GM18873 (cell line): ENCODE data around the gene TCF7.

Source experiments
- ATAC-seq: cut with Tn5 transposase; IDR thresholded peaks from one replicate; pipeline ENCODE4 v1.9.1; 2021; ENCODE audit warnings: mild to moderate bottlenecking, moderate library complexity, moderate number of reproducible peaks; ENCODE audit not compliant: unreplicated experiment, low FRiP score

Gene TCF7

DNA sequence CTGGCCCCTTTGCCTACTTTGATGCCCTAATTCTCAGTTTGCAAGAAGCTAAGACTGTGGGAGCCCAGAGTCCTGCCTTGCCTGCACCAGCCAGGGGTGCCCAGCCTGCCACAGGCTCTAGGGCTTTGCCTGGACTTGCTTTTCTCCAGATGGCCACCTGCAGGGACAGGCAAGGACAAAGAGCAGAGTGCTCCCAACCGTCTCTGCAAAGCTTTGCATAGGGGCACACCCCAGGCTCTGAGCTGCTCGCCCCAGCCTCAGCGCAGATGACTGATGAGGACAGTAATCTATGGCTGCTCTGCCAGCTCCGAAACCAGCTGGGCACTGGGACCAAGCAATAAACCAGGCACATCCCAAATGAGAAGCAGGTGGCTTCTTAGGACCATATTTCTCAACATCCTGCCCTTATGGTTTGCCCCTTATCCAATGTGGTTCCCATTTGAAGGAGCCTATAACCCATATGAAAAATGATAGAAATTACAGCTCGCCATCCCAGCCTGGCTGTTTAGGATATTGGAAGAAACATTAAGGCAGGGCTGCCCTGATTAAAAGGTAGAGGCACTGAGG lies 25.4 kb upstream of the TCF7 start:
- ATAC-seq = no peak

DNA sequence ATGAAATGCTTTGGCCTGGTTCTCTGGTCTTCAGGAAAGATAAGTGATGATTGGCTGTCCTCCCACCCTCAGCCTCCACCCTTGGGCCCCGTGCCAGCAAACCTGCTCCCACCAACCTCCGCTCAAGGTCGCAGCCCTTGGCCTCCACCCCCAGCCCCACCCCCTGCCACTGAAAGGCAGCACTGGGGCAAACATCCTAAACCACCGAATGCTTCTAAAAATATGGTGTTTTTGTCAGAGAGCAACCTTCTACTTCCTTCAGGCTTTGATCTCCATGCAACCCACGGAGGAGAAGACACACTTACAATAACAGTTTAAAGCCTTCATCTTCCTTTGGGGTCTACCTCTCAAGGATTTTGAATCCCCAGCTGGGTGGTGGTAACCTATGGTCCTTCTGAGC lies 24.0 kb upstream of the TCF7 start:
- ATAC-seq = no peak

DNA sequence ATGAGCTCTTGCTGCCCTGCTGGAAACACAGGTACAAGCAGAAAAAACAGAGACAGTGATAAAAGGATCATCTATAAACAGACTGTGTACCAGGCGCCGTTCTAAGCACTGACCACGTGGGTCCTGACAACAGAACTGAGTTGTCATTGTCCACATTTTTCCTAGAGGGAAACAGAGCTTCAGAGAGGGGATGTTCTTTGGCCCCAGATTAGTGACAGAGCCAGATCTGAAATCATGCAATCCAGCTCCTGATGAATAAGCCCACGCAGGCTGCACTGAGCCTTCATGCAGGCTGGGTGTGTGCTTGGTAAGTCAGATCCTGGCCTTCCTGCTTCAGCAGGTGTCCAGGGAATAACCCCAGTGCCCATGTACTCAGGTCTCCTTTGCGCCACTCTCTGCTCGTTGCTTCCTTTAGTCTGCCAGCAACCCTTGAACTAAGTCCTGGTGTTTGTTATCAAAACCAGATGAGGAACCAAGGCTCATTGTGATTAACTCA lies 22.8 kb upstream of the TCF7 start:
- ATAC-seq = no peak

DNA sequence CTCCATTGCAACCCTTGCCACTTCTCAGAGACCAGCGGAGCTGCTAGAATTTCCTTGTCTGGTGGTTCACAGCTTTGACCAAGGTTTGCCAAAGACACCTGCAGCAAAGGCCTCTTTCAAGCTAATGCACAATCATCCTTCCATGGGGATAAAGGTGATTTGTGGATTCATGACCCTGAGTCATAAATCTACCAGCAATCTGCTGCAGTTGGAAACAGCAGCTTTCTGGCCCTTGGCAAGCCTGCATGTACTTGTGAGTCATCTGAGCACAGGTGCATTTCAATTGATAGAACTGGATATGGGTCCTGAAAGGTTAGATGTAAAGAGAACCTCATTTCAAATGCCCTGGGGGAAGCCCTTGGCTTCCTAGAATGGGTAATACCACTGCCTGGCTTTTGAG lies 21.6 kb upstream of the TCF7 start:
- ATAC-seq = no peak

DNA sequence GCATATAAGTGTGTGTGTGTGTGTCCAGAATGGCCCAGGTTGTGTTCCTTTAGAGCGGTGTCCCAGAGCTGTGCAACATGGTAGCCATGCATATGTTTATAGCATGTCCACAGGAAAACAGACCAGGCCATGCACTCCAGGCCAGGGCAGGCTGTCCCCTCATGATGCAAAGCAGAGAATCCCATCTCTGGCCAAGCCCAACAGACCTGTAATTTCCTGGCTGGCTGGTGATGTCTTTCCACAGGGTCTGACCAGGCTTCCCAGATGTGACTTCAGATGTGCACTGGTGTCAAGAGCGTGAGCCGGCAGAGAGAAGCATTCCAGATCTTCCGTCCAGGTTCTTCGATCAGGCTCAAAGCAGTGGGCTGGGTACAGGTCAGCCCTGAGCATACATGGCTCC lies 21.1 kb upstream of the TCF7 start:
- no peak for ATAC-seq

DNA sequence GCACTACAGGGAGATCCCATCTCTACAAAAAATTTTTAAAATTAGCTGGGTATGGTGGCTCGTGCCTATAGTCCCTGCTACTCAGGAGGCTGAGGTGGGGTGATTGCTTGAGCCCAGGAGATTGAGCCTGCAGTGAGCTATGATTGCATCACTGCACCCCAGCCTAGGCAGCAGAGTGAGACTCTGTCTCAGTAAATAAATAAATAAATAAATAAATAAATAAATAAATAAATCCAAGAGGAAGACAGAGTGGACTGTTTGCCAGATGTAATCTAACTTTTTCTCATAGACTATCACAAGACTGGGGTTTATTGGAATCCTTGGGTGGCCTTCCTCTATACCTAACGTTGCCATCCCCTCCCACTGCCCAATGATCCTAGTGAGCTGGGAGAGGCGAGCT lies 19.2 kb upstream of the TCF7 start:
- no peak for ATAC-seq

DNA sequence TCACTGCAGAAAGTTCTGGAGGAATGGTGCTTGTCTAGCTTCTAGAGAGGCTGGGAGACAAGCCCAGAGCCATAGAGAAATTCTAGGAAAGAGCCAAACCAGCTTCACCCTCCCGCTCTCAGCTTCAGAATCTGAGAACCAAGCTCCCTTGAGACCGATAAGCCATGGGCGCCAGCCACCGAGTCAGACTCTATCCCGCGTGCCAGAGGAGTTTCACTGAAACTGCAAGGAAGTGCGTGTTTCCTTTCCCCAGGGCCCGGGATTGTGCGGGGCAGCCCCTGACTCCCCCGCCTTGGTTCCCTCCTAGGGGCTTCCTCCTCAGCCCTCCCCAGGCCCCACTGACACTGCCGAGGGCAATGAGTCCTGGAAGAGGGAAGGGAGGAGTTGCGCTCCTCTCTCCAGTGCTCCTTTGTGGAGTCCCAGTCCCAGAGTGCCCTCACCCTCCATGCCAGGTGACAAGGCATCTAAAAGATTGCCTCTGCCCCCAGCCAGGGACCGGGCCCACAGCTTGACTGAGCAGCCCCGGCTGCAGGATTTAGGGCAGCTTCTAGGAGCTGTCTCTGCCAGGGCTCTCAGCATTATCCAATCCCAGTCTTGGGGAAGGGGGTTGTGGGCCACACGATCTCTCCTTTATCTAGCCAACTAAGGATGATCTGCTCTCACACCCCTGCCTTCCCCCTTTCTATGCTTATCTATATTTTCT lies 18.4 kb upstream of the TCF7 start:
- no peak for ATAC-seq

DNA sequence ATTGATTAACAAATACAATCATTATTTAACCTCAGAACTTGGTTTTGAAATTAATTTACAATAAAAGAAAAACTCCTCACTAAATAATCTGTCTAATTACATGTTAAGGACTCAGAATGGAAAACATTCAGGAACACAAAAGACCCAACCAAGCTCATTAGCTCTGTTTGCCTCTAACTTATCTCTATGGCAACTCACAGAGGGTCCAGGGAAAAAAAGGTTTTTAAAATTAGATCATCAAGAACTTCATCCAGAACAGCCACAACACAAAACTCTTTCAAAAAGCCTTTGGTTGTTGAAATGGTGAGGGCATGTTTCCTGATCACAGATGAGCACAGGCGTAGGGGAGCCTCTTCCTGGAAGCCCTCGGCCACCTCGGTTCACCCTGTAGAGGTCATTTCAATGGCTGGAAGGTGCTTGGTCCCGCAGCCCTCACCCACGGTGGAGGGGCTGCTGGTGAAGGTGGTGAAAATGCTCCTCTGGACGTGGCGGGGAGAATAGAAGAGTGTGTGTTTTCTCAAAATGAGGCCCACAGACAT lies 17.2 kb upstream of the TCF7 start:
- ATAC-seq = no peak

DNA sequence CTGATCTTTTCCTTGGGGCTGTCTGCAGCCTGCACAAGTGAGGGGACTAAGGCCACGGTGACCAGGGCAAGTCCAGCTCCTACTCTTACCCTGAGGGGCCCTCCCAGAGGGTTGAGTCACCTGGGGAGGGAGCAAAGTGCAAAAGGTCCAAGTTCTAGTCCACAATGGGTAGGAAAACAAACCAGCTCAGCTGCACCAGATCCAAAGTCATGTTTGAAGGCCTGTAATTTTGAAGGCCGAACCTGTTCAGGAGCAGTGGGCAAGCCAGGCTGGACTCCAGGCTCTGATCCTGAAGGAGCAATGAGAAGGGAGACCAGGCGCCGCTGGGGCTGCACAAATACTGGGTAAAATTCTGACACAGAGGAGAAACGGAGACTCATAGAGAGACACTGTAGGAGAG lies 15.8 kb upstream of the TCF7 start:
- no peak for ATAC-seq

DNA sequence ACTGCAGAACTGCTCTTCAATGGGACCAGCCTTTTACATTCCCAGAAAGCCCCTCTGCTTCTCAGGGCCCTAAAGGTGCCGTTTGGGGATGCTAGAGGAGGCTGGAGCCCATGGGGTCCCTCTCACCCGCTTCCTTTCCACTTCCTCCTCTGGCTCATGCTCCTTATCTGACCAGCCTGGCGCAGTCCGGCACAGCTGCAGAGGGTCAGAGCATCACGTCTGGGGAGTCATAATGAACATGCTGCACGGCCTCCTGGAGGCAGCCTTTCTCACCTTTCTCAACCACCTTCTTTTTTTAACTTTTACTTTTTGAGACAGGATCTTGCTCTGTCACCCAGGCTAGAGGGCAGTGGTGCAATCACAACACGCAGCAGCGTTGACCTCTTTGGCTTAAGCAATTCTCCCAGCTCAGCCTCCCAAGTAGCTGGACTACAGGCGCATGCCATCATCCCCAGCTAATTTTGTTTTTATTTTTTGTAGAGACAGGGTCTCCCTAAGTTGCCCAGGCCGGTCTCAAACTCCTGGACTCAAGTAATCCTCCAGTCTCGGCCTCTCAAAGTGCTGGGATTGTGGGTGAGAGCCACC lies 15.1 kb upstream of the TCF7 start:
- ATAC-seq = no peak

DNA sequence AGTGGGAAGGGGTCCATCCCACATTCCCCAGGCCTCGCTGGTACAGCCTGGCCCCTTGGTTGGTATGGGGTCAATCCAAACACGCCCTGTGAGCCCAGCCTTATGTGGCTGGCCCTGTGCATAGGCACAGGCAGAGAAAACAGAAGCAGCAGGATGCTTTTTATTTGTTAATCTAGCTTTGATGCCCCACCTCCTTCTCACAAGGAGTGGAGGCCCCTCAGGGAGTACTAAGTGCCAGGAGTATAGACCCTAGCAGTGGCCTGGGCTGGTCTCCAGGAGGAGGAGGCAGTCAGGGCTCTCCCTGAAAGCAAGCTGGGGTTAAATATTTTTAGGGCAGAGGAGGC lies 14.6 kb upstream of the TCF7 start:
- ATAC-seq = no peak

DNA sequence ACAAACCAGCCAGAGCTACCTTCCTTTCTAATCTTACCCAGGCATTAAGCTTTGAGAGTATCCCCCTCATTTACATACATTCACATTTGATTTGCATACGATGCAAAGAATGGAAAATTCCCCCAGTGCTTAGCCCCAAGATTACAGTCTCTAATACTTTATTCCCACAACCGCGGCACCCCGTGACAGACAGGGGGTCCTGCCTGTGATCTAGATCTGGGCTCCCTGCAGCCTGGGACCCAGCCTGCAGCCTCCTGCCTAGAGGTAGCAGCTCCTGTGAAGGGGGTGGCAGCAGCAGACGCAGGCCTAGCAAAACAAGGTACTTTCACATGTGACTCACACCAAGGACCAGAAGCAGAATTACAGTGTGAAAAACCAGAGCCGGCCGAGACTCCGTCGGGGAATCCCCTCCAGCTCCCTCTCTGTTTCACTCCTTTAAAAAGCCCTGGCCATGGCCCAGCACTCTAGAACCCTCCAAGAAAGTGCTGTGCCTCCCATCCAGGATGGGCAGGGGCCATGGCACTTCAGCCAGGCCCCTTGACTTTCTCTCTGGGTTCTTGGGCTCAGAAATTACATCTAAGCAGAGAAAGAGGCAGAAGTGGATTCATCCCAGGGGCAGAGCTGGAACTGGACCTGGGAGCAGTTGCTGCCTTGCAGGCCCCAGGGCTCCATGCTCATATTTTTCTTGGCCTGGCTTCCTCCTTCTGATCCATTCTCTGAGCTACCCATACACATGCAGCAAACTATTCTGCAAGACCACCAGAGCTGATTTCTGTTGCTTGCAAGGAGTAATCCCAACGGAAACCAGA lies 14.0 kb upstream of the TCF7 start:
- peak; percentile 77 for ATAC-seq

DNA sequence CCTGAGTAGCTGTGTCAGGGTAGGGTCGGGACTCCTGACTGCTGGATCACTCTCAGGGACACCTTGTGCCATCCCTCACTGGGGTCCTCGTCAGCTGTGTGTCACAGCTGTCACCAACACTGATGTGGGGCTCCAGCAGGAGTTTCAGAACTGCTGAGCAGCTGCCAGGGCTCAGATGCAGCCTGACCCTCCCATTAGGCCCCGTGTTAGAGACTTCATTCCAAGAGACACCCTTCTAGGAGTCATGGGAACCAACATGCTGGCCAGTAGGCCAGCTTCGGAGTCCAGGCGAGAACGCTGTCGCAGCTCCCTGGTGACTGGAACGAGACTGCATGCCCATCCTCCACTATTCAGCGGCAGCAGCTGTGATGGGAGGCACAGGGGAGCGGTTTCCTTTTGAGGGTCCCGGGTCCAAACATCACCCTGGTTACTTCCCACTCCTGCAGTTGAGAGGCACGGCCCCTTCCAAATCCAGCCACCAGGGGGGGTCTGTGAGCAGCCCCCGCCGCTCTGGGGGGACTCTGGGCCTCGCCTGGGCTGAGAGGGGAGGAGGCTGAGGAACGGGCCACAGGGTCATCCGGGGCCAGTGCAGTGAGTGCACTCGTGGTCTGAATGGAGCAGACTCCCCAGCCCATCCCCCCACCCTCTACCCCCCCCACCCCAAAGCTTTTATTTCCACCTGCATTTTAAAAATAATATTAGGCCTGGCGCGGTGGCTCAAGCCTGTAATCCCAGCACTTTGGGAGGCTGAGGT lies 12.6 kb upstream of the TCF7 start:
- ATAC-seq = no peak

DNA sequence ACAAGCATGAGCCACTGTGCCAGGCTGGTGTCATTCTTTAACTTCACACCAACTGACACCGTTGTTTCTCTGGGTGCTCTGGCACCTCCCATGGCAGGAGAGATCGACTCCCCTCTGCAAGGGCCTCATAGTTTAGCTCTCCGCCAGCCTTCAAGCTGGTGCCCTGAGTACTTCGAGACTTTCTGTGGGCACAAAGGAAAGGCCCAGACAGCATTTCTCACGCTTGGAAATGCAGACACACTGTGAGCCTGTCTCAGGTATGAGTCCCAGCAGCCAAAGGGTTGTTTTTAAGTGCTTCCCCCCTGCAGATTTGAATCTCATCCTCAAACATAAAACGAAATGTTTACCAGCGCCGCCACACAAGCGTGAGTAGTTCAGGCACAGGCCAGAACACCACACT lies 11.1 kb upstream of the TCF7 start:
- no peak for ATAC-seq

DNA sequence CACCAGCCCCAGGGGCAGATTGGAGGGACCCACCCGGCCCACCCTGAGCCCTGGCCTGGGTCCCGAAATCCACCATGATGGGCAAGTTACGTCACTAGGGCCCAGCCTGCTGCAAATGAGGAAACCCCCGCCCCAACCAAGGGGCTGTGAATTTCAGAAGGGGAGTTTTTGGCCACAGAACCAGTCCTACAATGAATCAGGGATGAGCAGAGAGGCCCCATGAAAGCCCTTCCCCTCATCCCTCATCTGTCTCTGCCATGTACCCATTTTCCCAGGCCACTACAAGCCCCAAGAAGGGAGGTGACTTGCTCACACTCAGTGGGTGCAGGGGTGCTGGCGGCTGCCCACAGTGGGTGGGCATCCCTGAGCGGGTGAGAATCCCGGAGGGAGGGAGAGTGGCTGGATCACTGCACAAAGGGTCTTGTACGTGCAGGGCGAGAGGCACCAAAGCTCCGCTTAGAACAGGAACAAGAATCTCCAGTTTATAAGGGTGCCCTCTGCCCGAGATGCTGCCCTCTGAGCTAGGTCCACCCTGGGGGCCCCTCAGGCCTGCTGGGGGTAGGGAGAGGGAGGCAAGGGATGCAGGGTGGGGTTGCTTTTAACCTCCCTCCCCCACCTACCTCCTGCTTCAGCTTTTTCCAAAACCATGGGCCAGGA lies 10.4 kb upstream of the TCF7 start:
- no peak for ATAC-seq

DNA sequence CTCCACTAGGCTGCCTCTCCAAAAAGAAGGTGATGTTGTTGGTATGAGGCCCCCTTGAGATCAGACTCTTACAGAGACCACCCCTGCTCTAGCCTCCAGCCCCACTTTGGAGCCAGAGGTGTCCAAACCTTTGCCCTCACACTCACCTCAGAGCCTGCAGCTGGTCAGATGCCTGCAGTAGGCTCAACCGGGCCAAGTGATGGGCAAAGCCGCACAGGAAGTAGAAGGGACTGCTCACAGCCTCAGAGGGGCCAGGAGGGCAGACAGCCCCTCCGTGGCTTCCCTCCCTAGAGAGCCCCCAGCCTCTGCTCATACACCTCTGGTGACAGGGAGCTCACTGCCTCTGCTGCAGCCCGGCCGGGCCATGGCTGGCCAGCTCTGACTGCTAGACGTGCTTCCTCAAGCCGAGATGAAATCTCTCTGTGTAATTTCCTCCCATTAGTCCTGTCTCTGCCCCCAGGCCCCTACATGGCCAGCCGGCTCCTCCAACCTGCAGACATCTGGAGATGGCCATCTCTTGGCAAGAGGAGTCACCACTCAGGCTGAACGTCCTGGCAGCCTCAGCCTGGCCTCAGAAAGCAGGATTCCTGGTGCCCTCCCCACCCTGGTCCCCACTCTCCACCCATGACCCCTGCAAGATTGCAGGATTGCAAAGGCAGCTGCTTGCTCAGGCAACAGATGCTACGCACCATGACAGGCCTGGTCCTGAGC lies 7.3 kb upstream of the TCF7 start:
- no peak for ATAC-seq

DNA sequence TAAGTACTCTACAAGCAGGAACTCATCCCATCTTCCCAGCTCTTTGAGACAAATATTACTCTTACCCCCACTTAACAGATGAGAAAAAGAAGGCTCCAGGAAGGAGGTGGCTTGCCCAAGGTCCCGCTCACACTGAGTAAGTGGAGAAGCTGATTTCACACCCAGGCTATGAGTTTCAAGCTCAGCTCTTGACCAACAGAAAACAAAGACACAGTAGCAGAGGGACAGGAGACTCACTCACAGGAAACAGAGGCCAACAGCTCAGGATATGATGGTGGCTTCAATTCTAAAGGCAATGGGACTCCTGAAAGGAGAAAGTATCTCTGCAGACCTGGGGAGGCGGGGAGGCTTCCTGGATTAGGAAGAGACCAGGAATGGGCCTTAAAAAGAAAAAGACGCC lies 6.7 kb upstream of the TCF7 start:
- no peak for ATAC-seq

DNA sequence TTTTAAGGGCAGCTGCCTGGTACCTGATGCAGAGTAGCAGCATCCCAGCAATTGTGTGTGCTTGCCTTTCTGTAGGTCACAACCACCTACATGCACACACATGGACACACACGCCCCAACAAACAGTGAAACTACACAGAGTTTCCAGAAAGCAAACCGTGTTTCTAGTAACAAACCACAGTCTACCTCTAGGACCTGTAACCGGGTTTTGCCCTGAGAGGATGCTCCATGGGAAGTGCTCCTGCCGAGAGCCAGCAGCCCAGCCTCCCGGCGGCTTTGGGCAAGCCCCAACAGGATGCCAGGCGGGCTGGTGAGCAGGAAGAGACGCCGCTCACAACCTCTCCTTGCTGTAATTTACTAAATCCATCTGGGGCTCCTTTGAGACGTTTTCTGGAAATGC lies 4.1 kb upstream of the TCF7 start:
- ATAC-seq = no peak
